CD1c-positive myeloid dendritic cell (primary cell): ENCODE measurements around the gene OR4K2.
A peak's percentile ranks its signal among the peaks of the same experiment; 100 is the strongest.
"Not testable (repeated sequence)": the region's sequence is repeated elsewhere in the genome, so short reads cannot be mapped to it uniquely, and the experiment has no call there.

Experiments used
- DNase-seq: peaks from one replicate; pipeline ENCODE4 v3.0.0-alpha.2; 2016; ENCODE audit errors: extremely low spot score

Gene OR4K2

GRCh38 chr14:19874842-19875241 lies at the start of gene OR4K2:
Gene OR4K2 (plus strand): TSS chr14:19875142. CDS start chr14:19876268, 1,126 bp downstream.
- DNase-seq = no peak

- DNase-seq = not testable (repeated sequence)
Observed at GRCh38 chr14:19827626-19828244, 47.2 kb upstream of the OR4K2 start.

- DNase-seq = no peak
Observed at GRCh38 chr14:19828314-19828713, 46.6 kb upstream of the OR4K2 start.

- not testable (repeated sequence) for DNase-seq
Observed at GRCh38 chr14:19834203-19834848, 40.6 kb upstream of the OR4K2 start.

- no peak for DNase-seq
Observed at GRCh38 chr14:19838433-19838832, 36.5 kb upstream of the OR4K2 start.

GRCh38 chr14:19851365-19851764 lies 23.6 kb upstream of the OR4K2 start:
- DNase-seq = no peak

GRCh38 chr14:19866061-19866669 lies 8.8 kb upstream of the OR4K2 start:
- DNase-seq = not testable (repeated sequence)

- DNase-seq = no peak
Observed at GRCh38 chr14:19873178-19873577, 1.8 kb upstream of the OR4K2 start.

- peak; percentile 21 for DNase-seq
Observed at GRCh38 chr14:19878029-19878642, 3.2 kb downstream of the OR4K2 start.

GRCh38 chr14:19895282-19895681 lies 20.3 kb downstream of the OR4K2 start:
- DNase-seq = no peak

GRCh38 chr14:19900999-19901398 lies 26.1 kb downstream of the OR4K2 start:
- no peak for DNase-seq

- DNase-seq = no peak
Observed at GRCh38 chr14:19902409-19902808, 27.5 kb downstream of the OR4K2 start.

- no peak for DNase-seq
Observed at GRCh38 chr14:19906665-19907064, 31.7 kb downstream of the OR4K2 start.

- no peak for DNase-seq
Observed at GRCh38 chr14:19911114-19911513, 36.2 kb downstream of the OR4K2 start.

- no peak for DNase-seq
Observed at GRCh38 chr14:19917243-19917642, 42.3 kb downstream of the OR4K2 start.

- DNase-seq = no peak
Observed at GRCh38 chr14:19917955-19918518, 43.1 kb downstream of the OR4K2 start.

GRCh38 chr14:19918553-19919264 lies 43.8 kb downstream of the OR4K2 start:
- DNase-seq = no peak

- no peak for DNase-seq
Observed at GRCh38 chr14:19920021-19920657, 45.2 kb downstream of the OR4K2 start, which contains the start of gene OR4K5. Gene OR4K5 (plus strand): TSS chr14:19920607. CDS start chr14:19920607, 0 bp downstream.

- no peak for DNase-seq
Observed at GRCh38 chr14:19930617-19931016, 55.7 kb downstream of the OR4K2 start, which contains the start of gene OR4K1. Gene OR4K1 (plus strand): TSS chr14:19930917. CDS start chr14:19935667, 4,750 bp downstream.
